Amniotic stem cell (primary cell): ENCODE measurements around the gene PFDN4.
"Not testable (repeated sequence)": the region's sequence is repeated elsewhere in the genome, so short reads cannot be mapped to it uniquely, and the experiment has no call there.

ENCODE experiments used
- DNase-seq: peaks from one replicate; lab custom pipeline; 2025; lab: John Stamatoyannopoulos, UW

The PFDN4 gene

GRCh38 chr20:54224642-54225041 lies 16.8 kb downstream of the PFDN4 start:
- DNase-seq: not testable (repeated sequence)

GRCh38 chr20:54227241-54227640 lies 19.4 kb downstream of the PFDN4 start:
- no peak for DNase-seq

- no peak for DNase-seq
These were observed 19.9 kb downstream of the PFDN4 start for GRCh38 chr20:54227751-54228150.

- DNase-seq: peak; percentile 43
These were observed 21.0 kb downstream of the PFDN4 start for GRCh38 chr20:54228841-54229240.

- no peak for DNase-seq
These were observed 21.8 kb downstream of the PFDN4 start for GRCh38 chr20:54229566-54230160.

- DNase-seq: no peak
These were observed 23.1 kb downstream of the PFDN4 start for GRCh38 chr20:54231036-54231435.

- peak; percentile 20 for DNase-seq
These were observed 27.1 kb downstream of the PFDN4 start for GRCh38 chr20:54234991-54235390.

- no peak for DNase-seq
These were observed 29.4 kb downstream of the PFDN4 start for GRCh38 chr20:54237116-54237943.

- no peak for DNase-seq
These were observed 36.2 kb downstream of the PFDN4 start for GRCh38 chr20:54244113-54244512.

- DNase-seq: not testable (repeated sequence)
These were observed 40.8 kb downstream of the PFDN4 start for GRCh38 chr20:54248705-54249104.

- DNase-seq: no peak
These were observed 42.8 kb downstream of the PFDN4 start for GRCh38 chr20:54250691-54251090.

GRCh38 chr20:54251096-54251495 lies 43.2 kb downstream of the PFDN4 start:
- no peak for DNase-seq

- DNase-seq: no peak
These were observed 46.7 kb downstream of the PFDN4 start for GRCh38 chr20:54254596-54254995.

- no peak for DNase-seq
These were observed 47.3 kb downstream of the PFDN4 start for GRCh38 chr20:54255157-54255556.

GRCh38 chr20:54256202-54256601 lies 48.3 kb downstream of the PFDN4 start:
- DNase-seq: no peak

- DNase-seq: no peak
These were observed 49.4 kb downstream of the PFDN4 start for GRCh38 chr20:54257071-54257816.

GRCh38 chr20:54260116-54260515 lies 52.2 kb downstream of the PFDN4 start:
- DNase-seq: no peak

GRCh38 chr20:54262671-54263070 lies 54.8 kb downstream of the PFDN4 start:
- DNase-seq: no peak

- DNase-seq: no peak
These were observed 55.3 kb downstream of the PFDN4 start for GRCh38 chr20:54263116-54263690.

- DNase-seq: not testable (repeated sequence)
These were observed 57.9 kb downstream of the PFDN4 start for GRCh38 chr20:54265791-54266190.

- DNase-seq: no peak
These were observed 59.0 kb downstream of the PFDN4 start for GRCh38 chr20:54266844-54267243.

GRCh38 chr20:54267483-54268003 lies 59.7 kb downstream of the PFDN4 start:
- no peak for DNase-seq
